K562 treated with DMSO at 1 percent for 12 hours (cell line): ENCODE measurements around the gene ZNF799. TPM values are rescaled to one million over a fixed set of nuclear protein-coding genes. Genes with fewer than 3 reads are reported as not detected.

Experiments
- total RNA-seq: library from RNA; unstranded; fragments of 300-600 nt; gene quantifications from 2 replicates; pipeline ENCODE4 v1.2.3, GENCODE V29; 2022; ENCODE audit not compliant: insufficient read depth

ZNF799 gene
- 1.8 and 6.5 TPM in 2 replicates for total RNA-seq

DNA sequence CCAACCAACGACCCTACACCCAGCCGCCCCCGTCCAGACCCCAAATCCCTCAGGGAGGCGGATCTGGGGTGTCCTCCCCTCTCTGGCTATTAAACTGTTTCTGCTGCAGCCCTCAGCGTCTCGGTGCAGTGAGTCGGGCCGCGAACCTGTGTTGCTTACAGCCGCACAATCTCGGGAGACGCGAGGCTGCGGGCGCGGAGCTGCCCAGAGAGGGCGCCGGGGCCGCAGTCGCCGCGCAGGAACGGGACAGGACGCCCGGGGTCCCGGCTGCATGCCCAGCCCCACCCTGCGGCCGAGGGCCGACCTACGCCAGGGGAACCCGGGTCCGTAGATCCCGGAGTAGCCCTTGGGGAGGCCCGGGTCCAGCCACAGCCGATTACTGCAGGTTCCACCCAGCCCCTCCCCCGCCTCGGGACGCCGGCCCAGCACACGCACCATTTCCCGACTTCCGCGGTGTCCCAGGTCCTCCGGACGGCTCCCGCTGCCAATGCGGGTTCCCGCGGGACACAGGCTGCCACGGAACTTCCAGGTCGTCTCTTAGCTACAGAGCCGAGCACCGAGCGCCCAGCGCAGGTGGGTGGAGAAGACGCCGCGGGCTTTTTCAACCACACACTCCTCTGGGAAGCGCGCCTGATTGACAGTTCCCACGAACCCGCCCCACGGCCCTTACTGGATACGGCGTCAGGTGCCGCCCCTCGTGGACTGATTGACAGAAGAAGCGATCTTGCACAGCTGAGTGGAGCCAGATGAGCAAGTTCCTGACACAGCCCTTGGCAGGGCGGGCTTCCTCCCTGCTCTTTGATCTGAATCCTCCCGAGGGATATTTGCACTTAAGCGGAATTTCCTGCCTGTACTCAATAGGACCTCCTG lies at the start of gene ZNF799:
TSS of gene ZNF799 (minus strand) at position 639 of the 870 bp plus-strand sequence. CDS start at position 438, 201 bp downstream.

DNA sequence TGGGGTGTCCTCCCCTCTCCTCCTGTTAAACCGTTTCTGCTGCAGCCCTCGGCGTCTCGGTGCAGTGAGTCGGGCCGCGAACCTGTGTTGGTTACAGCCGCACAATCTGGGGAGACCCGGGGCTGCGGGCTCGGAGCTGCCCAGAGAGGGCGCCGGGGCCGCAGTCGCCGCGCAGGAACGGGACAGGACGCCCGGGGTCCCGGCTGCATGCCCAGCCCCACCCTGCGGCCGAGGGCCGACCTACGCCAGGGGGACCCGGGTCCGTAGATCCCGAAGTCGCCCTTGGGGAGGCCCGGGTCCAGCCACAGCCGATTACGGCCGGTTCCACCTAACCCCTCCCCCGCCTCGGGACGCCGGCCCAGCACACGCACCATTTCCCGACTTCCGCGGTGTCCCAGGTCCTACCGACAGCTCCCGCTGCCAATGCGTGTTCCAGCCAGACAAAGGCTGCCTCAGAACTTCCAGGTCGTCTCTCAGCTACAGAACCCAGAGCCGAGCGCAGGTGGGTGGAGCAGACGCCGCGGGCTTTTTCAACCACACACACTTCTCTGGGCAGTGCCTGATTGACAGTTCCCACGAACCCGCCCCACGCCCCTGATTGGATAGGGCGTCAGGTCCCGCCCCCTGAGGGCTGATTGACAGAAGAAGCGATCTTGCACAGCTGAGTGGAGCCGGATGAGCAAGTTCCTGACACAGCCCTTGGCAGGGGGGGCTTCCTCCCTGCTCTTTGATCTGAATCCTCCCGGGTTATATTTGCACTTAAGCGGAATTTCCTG lies 39.7 kb upstream of the ZNF799 start, which contains the start of gene ZNF443:
TSS of gene ZNF443 (minus strand) at position 481 of the 776 bp plus-strand sequence. CDS start at position 374, 107 bp downstream.

DNA sequence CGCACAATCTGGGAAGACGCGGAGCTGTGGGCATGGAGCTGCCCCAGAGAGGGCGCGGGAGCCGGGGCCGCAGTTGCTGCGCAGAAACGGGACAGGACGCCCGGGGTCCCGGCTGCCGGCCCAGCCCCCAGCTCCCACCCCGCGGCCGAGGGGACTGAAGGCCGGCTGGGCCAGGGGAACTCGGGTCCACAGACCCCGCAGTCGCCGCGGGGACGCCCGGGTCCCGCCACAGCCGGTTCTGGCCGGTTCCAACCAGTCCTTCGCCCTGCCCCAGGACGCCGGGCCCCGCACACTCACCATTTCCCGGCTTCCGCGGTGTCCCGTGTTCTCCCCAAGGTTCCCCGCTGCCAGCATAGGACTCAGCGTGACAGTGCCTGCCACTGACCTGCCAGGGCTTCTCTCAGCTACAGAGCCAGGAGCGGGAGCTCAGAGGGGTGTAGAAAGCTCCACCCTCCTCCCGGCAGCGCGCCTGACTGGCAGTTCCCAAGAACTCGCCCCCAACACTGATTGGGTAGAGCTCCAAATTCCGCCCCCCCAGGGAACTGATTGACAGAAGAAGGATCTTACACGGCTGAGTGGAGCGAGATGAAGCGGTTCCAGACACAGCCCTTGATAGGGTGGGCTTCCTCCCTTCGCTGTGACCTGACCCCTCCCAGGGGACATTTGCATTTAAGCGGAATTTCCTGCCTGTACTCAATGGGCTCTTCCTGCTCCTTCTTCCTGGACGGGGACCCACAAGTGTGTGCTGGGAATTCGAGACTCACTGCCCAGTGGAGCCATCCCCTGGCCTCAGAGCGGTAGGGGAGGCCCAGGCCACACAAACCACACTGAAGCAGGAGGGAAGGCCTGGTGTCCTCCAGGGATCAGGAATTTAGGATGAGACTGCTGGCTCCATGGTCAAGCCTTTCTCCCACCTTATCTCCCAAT lies 35.6 kb downstream of the ZNF799 start, which contains the start of gene ZNF442:
TSS of gene ZNF442 (minus strand) at position 448 of the 927 bp plus-strand sequence. CDS start 2,052 bp downstream, outside the sequence.

Other genes with a start within 250 kb of the ZNF799 start
- gene ZNF625, start 244.5 kb downstream of the ZNF799 start, total RNA-seq = not detected in 2 replicates
- gene ZNF136, start 238.2 kb downstream of the ZNF799 start, total RNA-seq = 2.1 and 6.6 TPM in 2 replicates
- 2.5 and 7.0 TPM in 2 replicates for gene ZNF44, start 106.4 kb downstream of the ZNF799 start, total RNA-seq
- 0.86 and 2.8 TPM in 2 replicates for gene ZNF563, start 67.6 kb downstream of the ZNF799 start, total RNA-seq
- gene ZNF442, start 35.6 kb downstream of the ZNF799 start, total RNA-seq = 1.0 and 3.3 TPM in 2 replicates
- 0.50 and 3.3 TPM in 2 replicates for gene ZNF443, start 39.8 kb upstream of the ZNF799 start, total RNA-seq
- 0.31 TPM in 1 of 2 replicates, not detected in the other for gene ZNF709, start 83.5 kb upstream of the ZNF799 start, total RNA-seq
- gene ZNF564, start 150.2 kb upstream of the ZNF799 start, total RNA-seq = 4.6 and 5.4 TPM in 2 replicates
- 1.4 TPM in 1 of 2 replicates, not detected in the other for gene ZNF490, start 209.5 kb upstream of the ZNF799 start, total RNA-seq
- 3.1 and 9.5 TPM in 2 replicates for gene ZNF791, start 209.6 kb upstream of the ZNF799 start, total RNA-seq